HG02870 (cell line): ENCODE results near the gene KIN.
"Not testable (repeated sequence)": the region's sequence is repeated elsewhere in the genome, so short reads cannot be mapped to it uniquely, and the experiment has no call there.

Experiments used
- ATAC-seq: cut with Tn5 transposase; IDR thresholded peaks from one replicate; pipeline ENCODE4 v1.9.1; 2021; ENCODE audit warnings: mild to moderate bottlenecking, moderate library complexity; ENCODE audit not compliant: unreplicated experiment

KIN gene

DNA sequence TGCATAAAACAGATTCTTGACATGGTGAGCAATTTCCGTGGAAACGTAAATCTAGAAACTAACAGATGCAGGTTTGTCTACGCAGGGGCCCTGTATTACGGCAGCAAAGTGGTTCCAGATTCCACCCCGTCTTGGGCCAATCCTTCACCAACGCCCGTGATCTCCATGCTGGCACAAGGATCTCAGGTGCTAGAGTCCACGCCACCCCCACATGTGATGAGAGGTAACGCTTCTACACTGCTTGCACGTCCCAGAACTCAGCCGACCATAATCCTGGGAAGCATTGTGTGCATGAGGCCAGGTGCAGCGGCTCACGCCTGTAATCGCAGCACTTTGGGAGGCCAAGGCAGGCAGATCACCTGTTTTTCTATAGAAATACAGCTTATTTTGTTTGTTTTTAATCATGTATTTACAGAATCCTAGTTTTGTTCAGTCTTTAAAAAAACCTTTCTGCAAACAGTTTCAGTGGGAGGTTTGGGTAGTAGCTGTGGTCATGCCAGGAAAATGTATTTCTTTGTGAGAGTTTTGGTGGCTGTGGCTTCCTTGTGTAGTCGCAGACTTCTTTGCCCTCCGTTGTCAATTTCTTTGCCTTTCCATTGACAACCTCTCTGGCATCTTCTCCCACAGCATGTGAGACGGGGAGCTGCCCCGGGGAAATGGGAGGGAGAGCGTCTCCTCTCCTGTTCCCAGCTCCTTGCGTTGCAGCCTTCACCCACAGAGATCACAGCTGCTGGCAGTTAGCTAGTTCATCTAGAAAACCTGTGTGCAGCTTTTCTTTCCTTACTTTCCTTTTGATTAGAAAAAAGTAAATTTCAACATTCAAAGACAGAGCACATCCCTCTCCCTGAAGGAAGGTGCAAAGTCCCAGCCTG, 49.0 kb downstream of the KIN start:
- ATAC-seq, result no peak

DNA sequence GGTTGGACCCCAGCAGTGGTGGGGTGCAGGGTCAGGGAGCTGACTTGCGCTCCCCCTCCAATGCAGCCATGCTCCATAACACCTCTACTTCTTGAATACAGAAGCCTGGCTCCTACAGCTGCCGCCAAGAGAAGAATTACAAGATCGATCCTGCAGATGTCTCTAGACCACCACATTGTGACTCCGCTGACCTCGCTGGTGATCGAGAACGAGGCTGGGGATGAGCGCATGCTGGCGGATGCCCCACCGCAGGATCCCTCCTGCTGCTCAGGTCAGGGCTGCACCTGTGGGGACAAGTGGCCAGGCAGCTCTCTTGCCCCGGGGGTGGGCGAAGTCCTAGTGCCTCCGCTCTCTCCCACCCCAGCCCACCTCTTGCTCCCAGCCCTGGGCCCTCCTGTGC, 53.0 kb downstream of the KIN start:
- no peak for ATAC-seq

DNA sequence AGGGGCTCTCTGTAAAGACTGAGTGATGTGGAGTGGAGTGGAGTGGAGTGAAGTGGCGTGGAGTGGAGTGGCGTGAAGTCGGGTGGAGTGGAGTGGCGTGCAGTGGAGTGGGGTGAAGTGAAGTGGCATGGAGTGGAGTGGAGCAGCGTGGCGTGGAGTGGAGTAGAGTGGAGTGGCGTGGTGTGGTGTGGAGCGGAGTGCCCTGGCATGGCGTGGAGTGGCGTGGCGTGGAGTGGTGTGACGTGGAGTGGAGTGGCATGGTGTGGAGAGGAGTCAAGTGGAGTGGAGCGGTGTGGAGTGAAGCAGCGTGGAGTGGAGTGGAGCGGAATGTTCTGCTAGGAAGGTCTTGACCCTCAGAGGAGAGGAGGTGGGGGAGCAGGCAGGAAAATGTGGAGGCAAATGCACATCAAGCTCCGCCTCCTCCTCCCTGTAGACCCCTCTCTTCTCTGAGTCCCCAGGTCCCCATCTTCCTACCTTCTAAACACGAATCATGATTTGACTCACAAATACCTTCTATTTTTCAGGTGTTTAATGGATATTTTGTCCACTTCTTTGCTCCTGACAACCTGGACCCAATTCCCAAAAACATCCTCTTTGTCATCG, 64.8 kb downstream of the KIN start:
- ATAC-seq, result no peak

DNA sequence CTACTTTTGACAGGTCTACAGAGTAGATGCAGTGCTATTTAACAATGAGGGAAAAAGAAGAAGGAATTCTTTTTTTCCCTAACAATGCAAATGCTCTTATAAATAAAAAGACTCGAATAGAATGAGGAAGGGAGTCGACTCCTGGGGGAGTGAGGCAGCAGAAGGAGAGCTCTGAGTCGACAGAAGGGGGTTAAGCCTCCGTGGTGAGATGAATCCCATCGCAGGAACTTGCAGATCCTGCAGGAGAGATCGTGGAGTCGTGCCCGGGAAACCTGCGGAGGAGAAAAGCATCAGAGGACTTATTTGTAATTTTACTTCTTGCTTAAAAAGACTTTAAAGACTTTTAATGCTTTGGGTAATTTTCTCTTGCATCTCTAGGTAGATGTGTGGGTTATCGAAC, 67.3 kb downstream of the KIN start:
- ATAC-seq, result no peak

DNA sequence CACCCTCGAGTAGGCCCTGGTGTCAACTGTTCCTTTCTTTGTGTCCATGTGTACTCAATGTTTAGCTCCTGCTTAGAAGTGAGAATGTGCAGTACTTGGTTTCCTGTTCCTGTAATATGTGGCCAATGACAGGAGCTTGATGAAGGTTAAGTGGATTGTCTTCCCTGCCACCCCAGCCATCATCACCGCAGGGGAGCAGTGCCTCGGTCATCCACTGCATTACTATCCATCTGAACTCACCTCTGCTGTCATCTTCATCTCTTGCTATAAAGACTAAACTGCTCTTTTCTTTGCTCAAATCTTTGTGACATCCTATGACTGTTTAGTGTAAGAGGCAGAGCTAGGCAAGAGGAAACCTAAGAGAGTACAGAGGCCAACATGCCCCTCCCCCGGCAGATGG, 69.1 kb downstream of the KIN start:
- ATAC-seq, result no peak

DNA sequence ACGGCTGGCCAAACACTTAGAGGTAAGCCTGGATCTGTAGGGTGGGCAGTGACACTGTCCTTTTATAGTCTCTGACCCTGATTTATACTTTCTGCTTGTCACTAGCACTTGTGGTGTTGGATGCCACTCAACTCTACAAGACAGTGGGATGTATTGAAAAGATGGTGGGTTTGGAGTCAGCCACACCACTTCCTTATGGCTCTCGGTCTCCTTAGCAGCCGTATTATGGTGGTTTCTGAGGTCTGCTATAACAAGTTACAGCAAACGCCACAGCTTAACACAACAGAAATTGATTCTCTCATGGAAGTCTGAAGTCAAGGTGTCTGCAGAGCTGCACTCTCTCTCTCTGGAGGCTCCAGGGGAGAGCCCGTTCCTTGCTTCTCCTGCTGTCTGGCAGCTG, 70.0 kb downstream of the KIN start:
- ATAC-seq, result no peak

DNA sequence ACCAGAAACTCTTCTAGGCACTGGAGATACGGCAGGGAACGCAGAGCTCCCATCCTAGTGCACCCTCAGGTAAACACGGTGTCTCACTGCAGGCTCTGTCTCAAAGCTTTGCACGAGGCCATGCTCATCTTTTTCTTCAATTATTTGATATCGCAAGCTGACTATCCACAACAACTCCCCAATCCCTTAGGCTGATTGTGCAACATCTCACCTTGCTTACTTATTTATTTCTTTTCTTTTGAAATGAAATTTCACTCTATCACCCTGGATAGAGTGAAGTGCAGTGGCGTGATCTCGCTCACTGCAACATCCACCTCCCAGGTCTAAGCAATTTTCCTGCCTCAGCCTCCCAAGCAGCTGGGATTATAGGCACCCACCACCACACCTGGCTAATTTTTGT, 72.3 kb downstream of the KIN start:
- ATAC-seq, result no peak

DNA sequence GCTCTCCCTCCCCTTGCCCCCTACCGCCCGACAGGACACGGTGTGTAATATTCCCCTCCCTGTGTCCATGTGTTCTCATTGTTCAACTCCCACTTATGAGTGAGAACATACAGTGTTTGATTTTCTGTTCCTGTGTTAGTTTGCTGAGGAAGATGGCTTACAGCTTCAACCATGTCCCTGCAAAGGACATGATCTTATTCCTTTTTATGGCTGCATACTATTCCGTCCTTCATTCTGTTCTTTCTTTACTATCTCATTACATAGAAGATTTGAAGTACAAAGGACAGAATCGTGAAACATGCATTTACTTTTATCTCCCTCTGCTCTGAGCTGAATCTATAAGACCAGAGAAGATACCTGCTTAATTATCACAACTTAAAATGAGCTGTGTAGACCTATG, 76.7 kb downstream of the KIN start:
- not testable (repeated sequence) for ATAC-seq

DNA sequence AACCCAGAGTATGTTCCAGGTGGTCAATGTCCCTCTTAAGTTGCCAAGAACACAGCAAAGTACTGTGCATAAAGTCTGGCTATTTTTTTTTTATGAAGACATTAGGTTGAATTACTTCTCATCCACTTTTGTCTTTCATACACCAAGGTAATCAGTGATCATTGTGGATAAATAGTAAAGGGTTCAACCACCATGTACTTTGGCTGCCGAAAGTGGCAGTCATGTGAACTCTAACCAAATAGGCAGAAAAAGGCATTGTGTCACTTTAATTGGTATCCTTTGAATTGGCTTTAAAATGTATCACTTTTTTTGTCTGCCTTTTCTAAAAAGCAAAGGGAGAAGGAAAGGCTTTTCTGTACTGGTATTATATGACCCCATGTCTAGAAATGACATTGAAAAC, 77.3 kb downstream of the KIN start:
- ATAC-seq, result no peak

DNA sequence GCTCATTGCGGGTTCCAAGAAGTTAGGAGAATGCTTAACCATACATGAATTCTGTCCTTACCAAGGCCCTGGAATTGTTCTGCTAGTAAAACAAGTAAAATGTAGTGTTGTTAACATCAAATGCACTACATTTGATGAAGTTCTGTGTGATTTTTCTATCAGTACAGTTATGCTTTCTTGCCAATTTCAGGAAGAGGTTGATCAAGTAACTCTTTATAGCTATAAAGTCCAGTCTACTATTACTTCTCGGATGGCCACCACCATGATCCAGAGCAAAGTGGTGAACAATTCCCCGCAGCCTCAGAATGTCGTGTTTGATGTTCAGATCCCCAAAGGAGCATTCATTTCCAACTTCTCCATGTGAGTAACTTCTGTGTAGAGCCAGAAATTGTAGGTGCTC, 79.0 kb downstream of the KIN start:
- no peak for ATAC-seq

DNA sequence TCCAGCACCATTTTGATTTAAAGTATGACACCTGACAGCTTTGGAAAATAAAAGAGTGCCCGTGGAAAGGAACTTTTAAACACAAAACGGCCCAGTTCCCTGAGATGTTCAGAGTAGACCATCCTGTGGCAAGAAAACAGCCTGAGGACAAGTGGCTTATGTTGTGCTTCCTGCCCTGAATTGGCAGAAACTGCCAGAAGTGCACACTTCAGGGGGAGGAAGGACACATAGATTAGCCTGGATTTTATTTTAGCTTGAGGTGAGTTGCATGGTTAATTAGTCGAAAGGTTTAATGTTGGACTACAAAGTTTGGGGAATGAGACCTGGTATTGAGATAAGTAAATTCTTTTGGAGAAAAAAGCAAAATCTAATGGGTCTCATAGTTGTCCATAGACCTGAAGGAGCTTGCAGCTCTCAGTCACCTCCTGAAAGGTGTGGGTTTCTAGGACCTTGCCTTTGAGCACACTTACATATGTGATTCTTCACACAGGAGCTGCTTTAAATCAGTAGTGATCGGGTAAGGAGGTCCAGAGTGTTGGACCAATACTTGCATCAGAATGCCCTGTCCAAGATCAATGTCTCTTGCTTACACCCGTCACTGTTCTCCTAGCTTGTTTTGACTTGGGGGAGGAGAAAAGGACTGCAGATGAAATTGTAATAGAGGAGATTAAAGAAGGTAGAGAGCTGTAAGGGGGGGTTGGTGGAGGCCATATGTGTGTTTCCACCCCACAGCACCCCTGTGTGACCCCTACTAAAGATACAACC, 79.8 kb downstream of the KIN start:
- ATAC-seq, result no peak

DNA sequence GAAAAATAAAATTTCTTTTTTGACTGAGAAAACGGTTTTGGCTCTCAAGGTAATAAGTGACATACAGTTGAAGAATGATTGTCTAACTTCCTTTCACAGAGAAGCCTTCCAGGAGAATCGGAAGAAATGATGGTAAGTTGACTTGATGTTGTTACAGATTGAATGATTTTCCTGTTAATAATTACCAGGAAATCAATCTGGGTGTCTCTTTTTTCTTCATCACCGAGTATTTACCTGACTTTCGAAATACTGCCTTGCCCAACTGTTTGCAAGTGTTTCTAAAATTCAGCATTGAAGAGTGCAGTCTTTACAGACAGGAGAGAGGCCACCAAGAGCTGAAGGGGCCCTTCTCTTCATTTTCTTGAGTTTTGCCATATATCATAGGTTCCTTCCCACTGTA, 80.7 kb downstream of the KIN start:
- ATAC-seq, result no peak

DNA sequence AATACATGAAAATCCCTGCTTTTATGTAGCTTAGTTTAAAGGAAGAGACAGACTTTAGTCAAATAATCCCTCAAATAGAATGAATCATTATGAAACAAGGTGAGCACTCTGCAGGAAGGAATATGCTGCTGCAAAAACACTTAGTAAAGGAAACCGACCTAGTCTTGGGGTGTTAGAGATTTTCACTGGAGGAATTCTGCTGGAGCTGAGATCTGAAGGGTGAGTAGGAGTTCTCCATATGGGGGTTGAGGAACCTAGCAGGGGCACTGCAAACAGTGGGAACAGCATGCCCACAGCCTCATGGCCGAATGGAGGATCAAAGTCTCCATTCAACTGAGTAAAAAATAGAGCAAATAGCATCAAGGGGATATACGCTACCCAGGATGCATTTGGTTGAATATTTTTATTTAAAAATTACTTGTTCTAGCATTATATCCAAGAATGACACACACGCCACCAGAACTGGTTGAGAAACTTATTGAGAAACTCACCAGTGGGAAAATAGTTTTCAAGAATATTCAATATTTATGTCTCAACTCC, 81.2 kb downstream of the KIN start:
- no peak for ATAC-seq

DNA sequence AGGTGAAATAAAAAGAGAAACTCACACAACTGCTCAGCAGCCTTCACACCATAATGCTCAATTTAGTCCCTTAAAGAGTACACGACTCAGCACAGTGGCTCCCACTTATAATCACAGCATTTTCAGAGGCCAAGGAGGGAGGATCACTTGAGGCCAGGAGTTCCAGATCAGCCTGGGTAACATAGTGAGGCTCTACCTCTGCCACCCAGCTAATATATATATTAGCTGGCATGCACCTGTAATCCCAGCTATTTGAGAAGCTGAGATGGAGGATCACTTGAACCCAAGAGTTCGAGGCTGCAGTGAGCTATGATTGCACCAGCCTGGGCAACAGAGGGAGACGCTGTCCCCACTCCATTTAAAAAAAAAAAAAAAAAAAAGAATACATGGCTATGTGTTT, 82.5 kb downstream of the KIN start:
- ATAC-seq, result no peak

DNA sequence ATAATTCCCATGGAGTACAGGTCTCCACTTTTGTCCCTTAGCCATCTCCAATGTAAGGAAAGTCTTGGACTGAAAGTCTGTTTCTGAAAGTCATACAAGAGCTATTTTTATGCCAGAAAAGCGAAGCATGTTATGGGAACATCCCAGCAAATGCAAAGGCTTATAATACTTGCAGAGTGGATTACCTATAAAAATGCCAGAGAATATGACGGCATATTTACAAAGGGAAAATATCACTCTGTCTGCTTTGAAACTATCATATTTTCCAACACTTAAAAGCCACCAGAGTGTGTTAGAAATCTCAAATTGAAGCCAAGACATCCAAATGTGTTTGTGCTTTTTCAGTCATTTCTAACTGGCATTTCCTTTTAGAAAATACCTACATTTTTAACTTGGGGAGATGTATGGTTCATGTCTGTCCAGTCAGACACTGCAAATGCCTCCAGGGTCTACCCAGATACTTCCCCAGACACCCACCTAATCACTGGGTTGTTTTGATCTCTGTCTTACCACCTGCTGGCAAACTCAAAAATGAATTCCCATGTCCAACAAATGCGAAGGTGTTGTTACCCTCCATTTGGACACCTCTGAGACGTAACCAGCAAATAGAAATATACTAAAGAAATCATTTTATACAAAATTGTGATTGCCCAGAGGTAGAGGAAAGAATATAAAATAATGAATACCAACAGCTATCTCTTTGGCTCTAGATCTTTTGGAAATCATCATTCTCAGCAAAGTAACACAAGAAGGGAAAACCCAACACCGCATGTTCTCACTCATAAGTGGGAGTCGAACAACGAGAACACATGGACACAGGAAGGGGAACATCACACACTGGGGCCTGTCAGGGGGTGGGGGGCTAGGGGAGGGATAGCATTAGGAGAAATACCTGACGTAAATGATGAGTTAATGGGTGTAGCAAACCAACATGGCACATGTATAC, 83.4 kb downstream of the KIN start:
- no peak for ATAC-seq

DNA sequence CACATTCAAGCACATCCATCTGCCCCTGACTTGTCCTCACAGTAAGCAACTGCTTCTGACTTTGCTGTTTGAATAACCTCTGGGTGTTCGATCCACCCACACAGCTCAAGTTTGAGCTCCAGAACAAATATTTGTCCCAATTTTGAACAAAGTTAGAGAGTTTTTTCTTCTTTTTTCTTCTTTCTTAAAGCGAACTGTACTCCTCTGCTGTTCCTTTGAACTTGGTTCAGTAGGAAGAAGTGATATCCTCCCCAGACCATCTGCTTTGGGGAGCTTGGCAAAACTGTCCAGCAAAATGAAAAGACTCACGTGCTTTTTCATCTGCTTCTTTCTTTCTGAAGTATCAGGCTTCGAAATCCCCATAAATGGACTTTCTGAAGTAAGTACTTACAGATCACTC, 84.7 kb downstream of the KIN start, which contains the start of gene ITIH2:
ITIH2 (plus strand) TSS at position 177 of the 400 bp plus-strand sequence; CDS start at position 296, 119 bp downstream.
- ATAC-seq, result no peak

DNA sequence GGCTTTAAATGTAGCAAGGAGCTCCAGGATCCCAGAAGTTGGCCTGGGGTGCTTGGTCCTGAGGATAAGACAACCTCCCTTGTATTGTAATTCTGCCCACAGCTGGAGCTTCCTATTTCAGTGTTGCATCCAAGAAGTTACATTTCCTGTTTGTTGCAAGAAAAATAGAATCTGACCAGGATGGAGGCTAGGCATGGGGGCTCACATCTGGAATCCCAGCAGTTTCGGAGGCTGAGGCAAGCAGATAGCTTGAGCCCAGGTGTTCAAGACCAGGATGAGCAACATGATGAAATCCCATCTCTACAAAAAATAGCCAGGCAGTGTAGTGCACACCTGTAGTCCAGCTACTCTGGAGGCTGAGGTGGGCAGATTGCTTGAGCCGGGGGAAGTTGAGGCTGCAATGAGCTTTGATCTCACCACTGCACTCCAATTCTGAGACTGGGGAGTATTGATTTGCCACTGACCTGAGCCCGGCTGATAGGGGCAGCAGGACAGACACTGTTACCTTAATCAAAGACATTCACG, 85.4 kb downstream of the KIN start:
- ATAC-seq, result no peak

DNA sequence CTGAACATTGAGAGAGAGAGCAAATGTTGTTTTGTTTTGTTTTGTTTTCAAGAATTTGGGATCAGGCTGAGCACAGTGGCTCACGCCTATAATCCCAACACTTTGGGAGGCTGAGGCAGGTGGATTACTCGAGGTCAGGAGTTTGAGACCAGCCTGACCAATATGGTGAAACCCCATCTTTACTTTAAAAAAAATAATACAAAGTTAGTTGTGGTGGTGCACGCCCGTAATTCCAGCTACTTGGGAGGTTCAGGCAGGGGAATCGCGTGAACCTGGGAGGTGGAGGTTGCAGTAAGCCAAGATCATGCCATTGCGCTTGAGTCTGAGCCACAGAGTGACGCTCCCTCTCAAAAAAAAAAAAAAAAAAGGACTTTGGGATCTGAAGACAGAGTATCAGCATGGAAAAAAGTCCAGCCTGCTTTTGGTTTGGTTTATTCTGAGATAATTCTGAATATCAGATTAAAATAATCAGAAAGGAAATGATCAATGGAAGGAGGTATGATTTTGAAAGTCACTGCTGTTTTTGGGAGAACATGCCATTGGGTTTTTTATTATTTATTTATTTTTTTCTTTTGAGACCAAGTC, 86.5 kb downstream of the KIN start:
- no peak for ATAC-seq
